ENCODE results near the gene AGTRAP.

GRCh38 chr1:11740258-11741192, 4.6 kb downstream of the AGTRAP start:
- TF ChIP-seq, protein P1, sequence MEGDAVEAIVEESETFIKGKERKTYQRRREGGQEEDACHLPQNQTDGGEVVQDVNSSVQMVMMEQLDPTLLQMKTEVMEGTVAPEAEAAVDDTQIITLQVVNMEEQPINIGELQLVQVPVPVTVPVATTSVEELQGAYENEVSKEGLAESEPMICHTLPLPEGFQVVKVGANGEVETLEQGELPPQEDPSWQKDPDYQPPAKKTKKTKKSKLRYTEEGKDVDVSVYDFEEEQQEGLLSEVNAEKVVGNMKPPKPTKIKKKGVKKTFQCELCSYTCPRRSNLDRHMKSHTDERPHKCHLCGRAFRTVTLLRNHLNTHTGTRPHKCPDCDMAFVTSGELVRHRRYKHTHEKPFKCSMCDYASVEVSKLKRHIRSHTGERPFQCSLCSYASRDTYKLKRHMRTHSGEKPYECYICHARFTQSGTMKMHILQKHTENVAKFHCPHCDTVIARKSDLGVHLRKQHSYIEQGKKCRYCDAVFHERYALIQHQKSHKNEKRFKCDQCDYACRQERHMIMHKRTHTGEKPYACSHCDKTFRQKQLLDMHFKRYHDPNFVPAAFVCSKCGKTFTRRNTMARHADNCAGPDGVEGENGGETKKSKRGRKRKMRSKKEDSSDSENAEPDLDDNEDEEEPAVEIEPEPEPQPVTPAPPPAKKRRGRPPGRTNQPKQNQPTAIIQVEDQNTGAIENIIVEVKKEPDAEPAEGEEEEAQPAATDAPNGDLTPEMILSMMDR (IDR thresholded peaks at IDR 0.05) = no peak
- no peak for TF ChIP-seq POLR2A (IDR thresholded peaks at IDR 0.05)

Measured in uterus (tissue), 2 donors.